Ovary (tissue), 3 donors: ENCODE data around the gene RBP5.

Experiments
- CTCF ChIP-seq, 3 donors: fragments of 450-650 bp in 2 of 3; fragments of 200-600 bp in 1 of 3; IDR thresholded peaks; one replicate each; pipeline versions ENCODE4 v1.5.1 to v1.8.0; 2016 to 2022; ENCODE audit warnings: antibody characterized with exemption in 3 of 3, mild to moderate bottlenecking in 1 of 3
- POLR2A ChIP-seq: fragments of 450-650 bp; IDR thresholded peaks from one replicate; pipeline ENCODE4 v1.6.1; 2017; ENCODE audit warnings: antibody characterized with exemption, mild to moderate bottlenecking, moderate library complexity
- donor health status: DM: no; HTN: no; CAD: no.

- TF ChIP-seq CTCF (IDR thresholded peaks at IDR 0.05) = peak in 1 of 3 donors; percentile 16
- TF ChIP-seq POLR2A = no peak
These were observed 27.5 kb downstream of the RBP5 start for GRCh38 chr12:7101047-7101693.
